K562 (cell line): ENCODE measurements around the gene ETV4. TPM values are rescaled to one million over a fixed set of nuclear protein-coding genes. Genes with fewer than 3 reads are reported as not detected.

Source experiments
- ATAC-seq: fragments of 200-7000 bp; cut with Tn5 transposase; 3 replicates; pipeline ENCODE4 v1.9.1; 2020; ENCODE audit warnings: moderate library complexity
- BruUV-seq: library from RNA; stranded (reverse); fragments of 400-500 nt; replicated peaks from 2 replicates; lab custom pipeline; 2021; lab: Mats Ljungman, UMichigan
- CTCF ChIA-PET: fragments of 300-600 bp; formaldehyde crosslinking; extraction: SDS; loops from one replicate; lab custom pipeline; 2021; ENCODE audit warnings: low intra/inter-chr PET ratio; lab: Yijun Ruan, JAX
- POLR2A ChIA-PET: fragments of 300-600, 350-650 bp; sonication (Branson Sonifier 250); formaldehyde crosslinking; extraction: SDS; loops from one replicate; lab custom pipeline; 2021; ENCODE audit warnings: antibody characterized with exemption, inconsistent platforms; lab: Yijun Ruan, JAX
- DNase-seq, 4 experiments: peaks; one replicate each; pipeline versions ENCODE4 v3.0.0 to v3.0.0-alpha.2; 2011 to 2018; ENCODE audit warnings: low spot score in 3 of 4, mixed read lengths in 3 of 4; ENCODE audit errors: extremely low read depth in 1 of 4
- FAIRE-seq: peaks from 2 replicates; lab custom pipeline; 2011; peaks lifted over from hg19 to GRCh38; lab: Jason Lieb, UNC
- H2AFZ ChIP-seq: 2 replicates; pipeline ENCODE4 v1.6.0; 2011; ENCODE audit warnings: low read depth, low read length, control low read depth, inconsistent platforms
- H3K27ac ChIP-seq: fragments of 200-600 bp; 3 replicates; pipeline ENCODE4 v1.8.0; 2011; ENCODE audit warnings: low read depth, mild to moderate bottlenecking, control low read depth, inconsistent platforms, low read length, moderate library complexity, mixed read lengths; ENCODE audit errors: extremely low read depth
- H3K27me3 ChIP-seq, 2 experiments: fragments of 300-600 bp in 1 of 2; 2 replicates in 1 of 2; 3 replicates in 1 of 2; pipeline versions ENCODE4 v1.6.0 to v1.8.0; 2011; ENCODE audit warnings: inconsistent platforms in 2 of 2, low read length in 2 of 2, mild to moderate bottlenecking in 1 of 2, mixed read lengths in 1 of 2, moderate library complexity in 1 of 2; ENCODE audit not compliant: control insufficient read depth in 2 of 2, insufficient read depth in 2 of 2
- H3K36me3 ChIP-seq: fragments of 300-600 bp; 3 replicates; pipeline ENCODE4 v1.8.0; 2011; ENCODE audit warnings: mild to moderate bottlenecking, low read length, inconsistent platforms; ENCODE audit not compliant: control insufficient read depth, insufficient read depth
- H3K4me1 ChIP-seq, 2 experiments: fragments of 200-600 bp in 1 of 2; replicated peaks in 1 of 2; 2 replicates in 1 of 2; 3 replicates in 1 of 2; pipeline versions ENCODE4 v1.5.1 to v1.8.0; 2011; ENCODE audit warnings: inconsistent platforms in 2 of 2, low read length in 2 of 2, mild to moderate bottlenecking in 1 of 2, mixed read lengths in 1 of 2, moderate library complexity in 1 of 2; ENCODE audit not compliant: control insufficient read depth in 2 of 2, insufficient read depth in 2 of 2
- H3K4me2 ChIP-seq: 2 replicates; pipeline ENCODE4 v1.6.1; 2011; ENCODE audit warnings: low read length, control low read depth, inconsistent platforms, mixed read lengths; ENCODE audit not compliant: insufficient read depth
- H3K4me3 ChIP-seq: fragments of 200-600 bp; sonication (generic), shearing (Covaris generic); 2 replicates; pipeline ENCODE4 v1.5.1; 2016; ENCODE audit warnings: control low read depth, inconsistent platforms
- H3K79me2 ChIP-seq: fragments of 200-600 bp; 3 replicates; pipeline ENCODE4 v1.8.0; 2011; ENCODE audit warnings: low read length, inconsistent platforms; ENCODE audit not compliant: control insufficient read depth, insufficient read depth
- H3K9ac ChIP-seq, 2 experiments: 2 replicates each; pipeline versions ENCODE4 v1.6.0 to v1.6.1; 2011; ENCODE audit warnings: low read depth in 2 of 2, low read length in 2 of 2, control low read depth in 1 of 2, inconsistent platforms in 1 of 2, mild to moderate bottlenecking in 1 of 2, mixed read lengths in 1 of 2; ENCODE audit not compliant: insufficient read depth in 1 of 2
- H3K9me1 ChIP-seq: one replicate; pipeline ENCODE4 v1.6.0; 2011; ENCODE audit warnings: inconsistent platforms, mild to moderate bottlenecking, low read length, moderate library complexity; ENCODE audit not compliant: control insufficient read depth, insufficient read depth
- H3K9me3 ChIP-seq: replicated peaks from 2 replicates; pipeline ENCODE4 v1.5.1; 2011; ENCODE audit warnings: low read depth, low read length, inconsistent platforms; ENCODE audit not compliant: control insufficient read depth, insufficient read depth
- H4K20me1 ChIP-seq: replicated peaks from 2 replicates; pipeline ENCODE4 v1.6.1; 2011; ENCODE audit warnings: low read length, inconsistent platforms, mixed read lengths; ENCODE audit not compliant: control insufficient read depth, insufficient read depth
- CBFA2T3 ChIP-seq: fragments of 450-650 bp; IDR thresholded peaks from 2 replicates; pipeline ENCODE4 v1.6.1; 2017
- SMC3 ChIP-seq: conservative IDR thresholded peaks from 2 replicates; pipeline ENCODE4 v1.6.1; 2011; ENCODE audit warnings: low read depth, low read length, improper control_type of control experiment; ENCODE audit not compliant: insufficient read depth
- ZC3H8 ChIP-seq: fragments of 450-650 bp; IDR thresholded peaks from 2 replicates; pipeline ENCODE4 v1.6.1; 2017
- ZNF175 ChIP-seq: fragments of 200-800 bp; sonication (Bioruptor generic); IDR thresholded peaks from 2 replicates; pipeline ENCODE4 v1.6.1; 2016; ENCODE audit warnings: low read depth, mild to moderate bottlenecking, missing genetic modification characterization, missing compliant biosample characterization
- WGBS: fragments of 100-300 bp; shearing (Covaris generic); methylation state at CpG from one replicate; pipeline ENCODE4 v1.1.6; 2016; ENCODE audit warnings: low coverage, mixed read lengths; ENCODE audit not compliant: insufficient coverage; ENCODE audit errors: missing lambda C conversion rate; 5-methylcytosine and 5-hydroxymethylcytosine counted together
- in situ Hi-C: fragments of 300-500 bp; cut with MboI; formaldehyde crosslinking; loops from 4 replicates; pipeline ENCODE4 v1.15.0; 2018; ENCODE audit warnings: inconsistent platforms, mixed read lengths
- intact Hi-C: fragments of 100-400 bp; cut with micrococcal nuclease; formaldehyde crosslinking; loops from 2 replicates; pipeline ENCODE4 v1.14.2; 2022
- polyA plus RNA-seq, 8 experiments: library from polyadenylated mRNA; depleted of rRNA in 4 of 8; stranded (reverse) in 5 of 8; unstranded in 3 of 8; fragments of >200 nt; fragmentation: Nextera tagmentation in 2 of 8; fragmentation: Illumina TruSeq in 1 of 8; extraction: Ambion mirVana in 2 of 8; extraction: Trizol in 1 of 8; gene quantifications; 2 replicates each; pipeline versions ENCODE4 v1.2.1 to v1.2.3, GENCODE V29; 2011 to 2014; ENCODE audit warnings: inconsistent platforms in 1 of 8, missing spikeins in 1 of 8
- total RNA-seq, 7 experiments: library from RNA; depleted of rRNA in 6 of 7; stranded (reverse); fragments of >200 nt in 6 of 7; fragmentation: Illumina TruSeq in 2 of 7; extraction: Trizol in 2 of 7; gene quantifications; 2 replicates each; pipeline versions ENCODE4 v1.2.1 to v1.2.3, GENCODE V29; 2011 to 2021; ENCODE audit warnings: low replicate concordance in 1 of 7
- TF ChIP-seq, protein P1 (sequence below): sonication (generic); formaldehyde crosslinking; IDR thresholded peaks from 2 replicates; pipeline ENCODE4 v1.8.0; 2022; ENCODE audit warnings: missing genetic modification reagents, mild to moderate bottlenecking, borderline replicate concordance
- TF ChIP-seq, protein P2 (sequence below): fragments of 450-650 bp; IDR thresholded peaks from 2 replicates; pipeline ENCODE4 v1.6.1; 2017; ENCODE audit warnings: antibody characterized with exemption, mild to moderate bottlenecking

ETV4 gene
- total and polyA plus RNA-seq, 9 of the 15 experiments (the other 6 are each of a cell fraction or from before 2014, with no cell fraction given) = 5.5 to 66.3 (median 28.2) TPM

DNA sequence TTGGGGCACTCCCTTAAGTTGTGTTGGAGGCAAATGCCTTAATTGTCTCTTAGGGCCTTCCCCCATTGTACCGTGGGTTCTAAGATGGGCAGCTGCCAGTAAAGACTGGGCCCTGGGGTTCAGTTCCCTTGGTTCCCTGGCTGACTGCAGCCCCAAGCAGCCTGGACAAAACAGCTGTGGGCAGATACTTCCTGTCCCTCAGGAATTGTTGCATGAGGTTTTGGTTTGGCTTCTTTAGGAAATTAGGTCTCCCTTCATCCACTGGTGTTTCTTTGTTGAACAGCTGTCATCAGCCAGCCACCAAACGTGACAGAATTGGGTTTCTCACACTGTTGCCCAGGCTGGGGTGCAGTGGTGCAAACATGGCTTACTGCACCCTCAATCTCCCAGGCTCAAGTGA, 42.0 kb upstream of the ETV4 start:
- peaks cover 16 to 47% of the 10 kb centered on the region in 2 experiments for H3K27me3 ChIP-seq
- in situ Hi-C loops = no loop called here
- TF ChIP-seq CBFA2T3 (no peak), ZC3H8 (no peak), ZNF175 (CRISPR knock-in tag) (no peak), SMC3 (no peak)
- TF ChIP-seq, protein P1, sequence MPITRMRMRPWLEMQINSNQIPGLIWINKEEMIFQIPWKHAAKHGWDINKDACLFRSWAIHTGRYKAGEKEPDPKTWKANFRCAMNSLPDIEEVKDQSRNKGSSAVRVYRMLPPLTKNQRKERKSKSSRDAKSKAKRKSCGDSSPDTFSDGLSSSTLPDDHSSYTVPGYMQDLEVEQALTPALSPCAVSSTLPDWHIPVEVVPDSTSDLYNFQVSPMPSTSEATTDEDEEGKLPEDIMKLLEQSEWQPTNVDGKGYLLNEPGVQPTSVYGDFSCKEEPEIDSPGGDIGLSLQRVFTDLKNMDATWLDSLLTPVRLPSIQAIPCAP (CRISPR knock-in tag) = no peak
- TF ChIP-seq, protein P2, sequence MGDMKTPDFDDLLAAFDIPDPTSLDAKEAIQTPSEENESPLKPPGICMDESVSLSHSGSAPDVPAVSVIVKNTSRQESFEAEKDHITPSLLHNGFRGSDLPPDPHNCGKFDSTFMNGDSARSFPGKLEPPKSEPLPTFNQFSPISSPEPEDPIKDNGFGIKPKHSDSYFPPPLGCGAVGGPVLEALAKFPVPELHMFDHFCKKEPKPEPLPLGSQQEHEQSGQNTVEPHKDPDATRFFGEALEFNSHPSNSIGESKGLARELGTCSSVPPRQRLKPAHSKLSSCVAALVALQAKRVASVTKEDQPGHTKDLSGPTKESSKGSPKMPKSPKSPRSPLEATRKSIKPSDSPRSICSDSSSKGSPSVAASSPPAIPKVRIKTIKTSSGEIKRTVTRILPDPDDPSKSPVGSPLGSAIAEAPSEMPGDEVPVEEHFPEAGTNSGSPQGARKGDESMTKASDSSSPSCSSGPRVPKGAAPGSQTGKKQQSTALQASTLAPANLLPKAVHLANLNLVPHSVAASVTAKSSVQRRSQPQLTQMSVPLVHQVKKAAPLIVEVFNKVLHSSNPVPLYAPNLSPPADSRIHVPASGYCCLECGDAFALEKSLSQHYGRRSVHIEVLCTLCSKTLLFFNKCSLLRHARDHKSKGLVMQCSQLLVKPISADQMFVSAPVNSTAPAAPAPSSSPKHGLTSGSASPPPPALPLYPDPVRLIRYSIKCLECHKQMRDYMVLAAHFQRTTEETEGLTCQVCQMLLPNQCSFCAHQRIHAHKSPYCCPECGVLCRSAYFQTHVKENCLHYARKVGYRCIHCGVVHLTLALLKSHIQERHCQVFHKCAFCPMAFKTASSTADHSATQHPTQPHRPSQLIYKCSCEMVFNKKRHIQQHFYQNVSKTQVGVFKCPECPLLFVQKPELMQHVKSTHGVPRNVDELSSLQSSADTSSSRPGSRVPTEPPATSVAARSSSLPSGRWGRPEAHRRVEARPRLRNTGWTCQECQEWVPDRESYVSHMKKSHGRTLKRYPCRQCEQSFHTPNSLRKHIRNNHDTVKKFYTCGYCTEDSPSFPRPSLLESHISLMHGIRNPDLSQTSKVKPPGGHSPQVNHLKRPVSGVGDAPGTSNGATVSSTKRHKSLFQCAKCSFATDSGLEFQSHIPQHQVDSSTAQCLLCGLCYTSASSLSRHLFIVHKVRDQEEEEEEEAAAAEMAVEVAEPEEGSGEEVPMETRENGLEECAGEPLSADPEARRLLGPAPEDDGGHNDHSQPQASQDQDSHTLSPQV = no peak
- no peaks in the 10 kb centered on the region for H3K9me3 ChIP-seq
- H3K9me1 ChIP-seq = no peaks in the 10 kb centered on the region
- no peak overlapping the region for H3K9ac ChIP-seq
- WGBS = 0% methylated on average over 2 of the region's 2 CpGs
- no peaks in the 10 kb centered on the region for H3K4me1 ChIP-seq
- H3K27ac ChIP-seq = no peak overlapping the region
- intact Hi-C loops = no loop called here
- no peak overlapping the region for H2AFZ ChIP-seq
- no peaks in the 10 kb centered on the region for H4K20me1 ChIP-seq
- H3K4me2 ChIP-seq = no peak overlapping the region
- ChIA-PET POLR2A (no interaction called here), CTCF (no interaction called here)
- H3K36me3 ChIP-seq = no peaks in the 10 kb centered on the region
- FAIRE-seq = no peak
- no peak for ATAC-seq
- no peak overlapping the region for H3K4me3 ChIP-seq
- BruUV-seq = no TSS peak
- H3K79me2 ChIP-seq = no peaks in the 10 kb centered on the region
- no peak for DNase-seq
